Measurements from ENCODE around the gene WSB1.
"Not testable (repeated sequence)": the region's sequence is repeated elsewhere in the genome, so short reads cannot be mapped to it uniquely, and the experiment has no call there.

WSB1 gene

GRCh38 chr17:27324771-27325339, 30.9 kb downstream of the WSB1 start:
- no peak for TF ChIP-seq CTCF (IDR thresholded peaks at IDR 0.05; ENCODE audit: low read depth, low read length)
- no peak for DNase-seq (ENCODE audit: extremely low read depth, low read depth)

- no peak for DNase-seq (ENCODE audit: extremely low read depth, low read depth)
- TF ChIP-seq CTCF (IDR thresholded peaks at IDR 0.05; ENCODE audit: low read depth, low read length), result no peak
These were observed 32.1 kb downstream of the WSB1 start for GRCh38 chr17:27326051-27326450.

GRCh38 chr17:27326585-27326984, 32.7 kb downstream of the WSB1 start:
- TF ChIP-seq CTCF (IDR thresholded peaks at IDR 0.05; ENCODE audit: low read depth, low read length), result no peak

GRCh38 chr17:27327397-27327796, 33.5 kb downstream of the WSB1 start:
- no peak for TF ChIP-seq CTCF (IDR thresholded peaks at IDR 0.05; ENCODE audit: low read depth, low read length)
- no peak for DNase-seq (ENCODE audit: extremely low read depth, low read depth)

More at GRCh38 chr17:27326585-27326984, 32.7 kb downstream of the WSB1 start:
- DNase-seq (ENCODE audit: extremely low read depth, low read depth), result no peak

GRCh38 chr17:27327871-27328270, 34.0 kb downstream of the WSB1 start:
- no peak for DNase-seq (ENCODE audit: extremely low read depth, low read depth)
- no peak for TF ChIP-seq CTCF (IDR thresholded peaks at IDR 0.05; ENCODE audit: low read depth, low read length)

- not testable (repeated sequence) for DNase-seq (ENCODE audit: extremely low read depth, low read depth)
These were observed 34.8 kb downstream of the WSB1 start for GRCh38 chr17:27328686-27329085.

GRCh38 chr17:27329146-27329805, 35.4 kb downstream of the WSB1 start:
- TF ChIP-seq CTCF (IDR thresholded peaks at IDR 0.05; ENCODE audit: low read depth, low read length), result no peak
- DNase-seq (ENCODE audit: extremely low read depth, low read depth), result no peak

GRCh38 chr17:27332047-27332393, 38.1 kb downstream of the WSB1 start:
- DNase-seq (ENCODE audit: extremely low read depth, low read depth), result no peak
- TF ChIP-seq CTCF (IDR thresholded peaks at IDR 0.05; ENCODE audit: low read depth, low read length), result no peak

Measured in AG09319 (cell line).